LNCaP clone FGC (cell line): ENCODE data around the gene MED13L.

Experiments used
- DNase-seq: peaks from one replicate; pipeline ENCODE4 v3.0.0-alpha.2; 2011; ENCODE audit warnings: low read depth
- H3K4me3 ChIP-seq: 2 replicates; pipeline ENCODE4 v1.5.1; 2011; ENCODE audit warnings: mild to moderate bottlenecking, low read depth, low read length, control low read depth
- CTCF ChIP-seq: IDR thresholded peaks from 2 replicates; pipeline ENCODE4 v1.5.1; 2012; ENCODE audit warnings: mild to moderate bottlenecking; ENCODE audit not compliant: control insufficient read depth, insufficient read depth; ENCODE audit errors: extremely low read depth

Gene MED13L

GRCh38 chr12:116313194-116313927 lies 35.9 kb upstream of the MED13L start:
- no peak for TF ChIP-seq CTCF
- DNase-seq, result no peak
- H3K4me3 ChIP-seq, result no peak overlapping the region

GRCh38 chr12:116310082-116310481 lies 32.6 kb upstream of the MED13L start:
- TF ChIP-seq CTCF, result no peak

GRCh38 chr12:116309343-116309742 lies 31.9 kb upstream of the MED13L start:
- no peak for DNase-seq
- H3K4me3 ChIP-seq, result no peak overlapping the region
- no peak for TF ChIP-seq CTCF

More at GRCh38 chr12:116310082-116310481, 32.6 kb upstream of the MED13L start:
- H3K4me3 ChIP-seq, result no peak overlapping the region
- no peak for DNase-seq

GRCh38 chr12:116308647-116309046 lies 31.2 kb upstream of the MED13L start:
- H3K4me3 ChIP-seq, result no peak overlapping the region
- DNase-seq, result no peak
- TF ChIP-seq CTCF, result no peak

- H3K4me3 ChIP-seq, result no peak overlapping the region
- no peak for TF ChIP-seq CTCF
- DNase-seq, result no peak
These were observed 29.5 kb upstream of the MED13L start for GRCh38 chr12:116306968-116307367.

- no peak for TF ChIP-seq CTCF
- H3K4me3 ChIP-seq, result no peak overlapping the region
- no peak for DNase-seq
These were observed 29.0 kb upstream of the MED13L start for GRCh38 chr12:116306506-116306905.

GRCh38 chr12:116304621-116305020 lies 27.1 kb upstream of the MED13L start:
- no peak for DNase-seq
- no peak for TF ChIP-seq CTCF
- no peak overlapping the region for H3K4me3 ChIP-seq
